DMS153 treated with DMSO at 0.1 percent for 48 hours (cell line): ENCODE measurements around the gene SFRP4.

Experiments used
- DNase-seq: peaks from one replicate; lab custom pipeline; 2025; ENCODE audit not compliant: unreplicated experiment; lab: John Stamatoyannopoulos, UW

SFRP4 gene

GRCh38 chr7:37925620-37926019 lies 9.0 kb upstream of the SFRP4 start:
- DNase-seq: no peak

DNA sequence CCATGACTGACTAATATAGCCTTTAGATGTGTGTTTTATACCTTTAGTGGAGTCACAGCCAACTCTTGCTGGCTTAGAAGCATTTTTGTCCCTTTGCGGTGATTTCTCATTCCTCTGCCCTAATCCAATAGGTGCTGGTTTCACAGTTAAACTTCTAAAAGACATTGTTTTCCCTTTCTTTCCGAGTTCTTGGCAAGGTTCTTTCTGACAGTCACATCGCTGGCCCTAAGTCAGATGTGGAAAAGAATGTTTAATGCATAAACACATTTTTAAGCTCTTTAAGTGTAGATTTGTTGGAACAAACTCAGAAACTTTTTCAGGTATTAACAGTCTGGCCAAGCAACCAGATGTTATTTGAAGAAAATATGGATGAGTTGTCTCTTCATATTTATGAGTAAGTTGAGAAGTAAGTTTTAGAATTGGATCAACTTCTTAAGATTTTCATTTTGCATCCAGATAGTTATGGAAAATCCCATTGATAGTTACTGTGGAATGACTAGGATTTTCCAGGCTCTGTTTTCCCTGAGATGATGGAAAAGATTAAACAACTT lies 7.9 kb upstream of the SFRP4 start:
- DNase-seq: no peak

DNA sequence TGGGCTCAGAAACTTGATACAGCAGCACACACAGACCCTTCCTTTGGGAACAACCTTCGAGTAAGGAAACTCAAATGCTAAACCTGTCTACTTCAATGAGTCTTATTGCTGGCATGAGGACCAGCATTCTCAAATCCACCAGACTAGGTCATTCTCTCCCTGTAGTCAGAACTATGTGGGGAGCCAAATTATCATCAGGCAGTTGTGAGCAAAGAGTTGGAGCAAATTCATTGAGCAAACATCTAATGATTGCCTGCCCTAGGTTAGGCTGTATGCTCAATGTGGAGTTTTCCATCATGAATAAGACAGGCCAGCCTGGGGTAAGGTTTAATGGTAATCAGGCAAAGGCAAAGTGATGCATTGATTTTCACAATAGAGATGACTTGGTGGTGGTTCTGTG lies 7.4 kb upstream of the SFRP4 start:
- DNase-seq: no peak

GRCh38 chr7:37921876-37922275 lies 5.3 kb upstream of the SFRP4 start:
- no peak for DNase-seq

- peak; percentile 36 for DNase-seq
These were observed 4.5 kb upstream of the SFRP4 start for GRCh38 chr7:37920849-37921805.

- peak; percentile 85 for DNase-seq
These were observed 3.8 kb upstream of the SFRP4 start, which contains the start of gene EPDR1 for GRCh38 chr7:37920305-37920848. Gene EPDR1, plus strand, starts transcription at chr7:37920640. Its CDS starts 300 bp downstream, at chr7:37920940.

GRCh38 chr7:37918526-37918925 lies 1.9 kb upstream of the SFRP4 start:
- DNase-seq: no peak

DNA sequence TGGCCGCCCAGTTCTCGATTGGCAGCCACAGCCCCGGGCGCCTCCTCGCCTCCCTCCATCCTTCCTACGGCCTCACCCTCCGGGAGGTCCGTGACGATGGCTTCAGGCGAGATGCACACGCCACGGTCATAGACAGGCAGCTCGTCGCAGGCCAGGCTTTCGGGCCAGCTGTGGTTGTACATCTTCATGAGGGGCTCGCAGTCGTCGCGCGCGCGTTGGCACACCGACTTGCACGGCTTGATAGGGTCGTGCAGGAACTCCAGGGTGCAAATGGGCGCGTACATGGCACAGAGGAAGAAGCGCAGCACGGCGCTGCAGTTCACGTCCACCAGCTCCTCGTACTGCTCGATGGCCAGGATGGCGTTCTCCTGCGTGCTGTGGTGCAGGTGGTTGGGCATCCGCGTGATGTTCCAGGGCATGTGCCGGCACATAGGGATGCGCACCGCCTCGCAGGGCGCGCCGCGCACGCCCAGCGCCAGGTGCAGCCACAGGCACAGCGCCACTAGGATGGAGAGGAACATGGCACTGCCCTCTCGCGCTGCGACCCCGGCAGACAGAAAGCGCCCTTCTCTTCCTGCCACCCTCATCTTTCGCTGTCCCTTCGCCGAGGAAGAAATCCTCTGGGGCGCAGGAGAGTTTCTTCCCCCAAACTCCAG lies 472 bp downstream of the SFRP4 start:
- no peak for DNase-seq

DNA sequence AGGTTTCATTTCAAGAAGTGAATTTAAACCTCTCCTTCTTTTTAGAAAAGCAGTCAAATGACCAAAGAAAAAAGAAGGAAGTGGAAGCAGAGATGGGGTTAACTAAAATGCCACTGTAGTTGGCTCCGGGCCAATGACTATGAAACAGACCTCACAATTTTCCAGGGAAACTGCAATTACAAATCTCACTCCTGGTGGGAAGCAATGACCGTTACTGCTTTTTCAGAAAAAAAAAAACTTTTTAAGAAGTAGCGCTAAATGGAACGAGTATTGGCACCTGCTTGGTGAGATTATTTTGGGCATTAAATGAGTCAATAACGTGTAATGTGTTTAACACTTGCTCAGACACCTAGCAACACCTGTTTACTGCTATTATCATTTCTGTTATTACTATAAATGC lies 1.2 kb downstream of the SFRP4 start:
- no peak for DNase-seq

- DNase-seq: no peak
These were observed 3.9 kb downstream of the SFRP4 start for GRCh38 chr7:37912756-37913155.

DNA sequence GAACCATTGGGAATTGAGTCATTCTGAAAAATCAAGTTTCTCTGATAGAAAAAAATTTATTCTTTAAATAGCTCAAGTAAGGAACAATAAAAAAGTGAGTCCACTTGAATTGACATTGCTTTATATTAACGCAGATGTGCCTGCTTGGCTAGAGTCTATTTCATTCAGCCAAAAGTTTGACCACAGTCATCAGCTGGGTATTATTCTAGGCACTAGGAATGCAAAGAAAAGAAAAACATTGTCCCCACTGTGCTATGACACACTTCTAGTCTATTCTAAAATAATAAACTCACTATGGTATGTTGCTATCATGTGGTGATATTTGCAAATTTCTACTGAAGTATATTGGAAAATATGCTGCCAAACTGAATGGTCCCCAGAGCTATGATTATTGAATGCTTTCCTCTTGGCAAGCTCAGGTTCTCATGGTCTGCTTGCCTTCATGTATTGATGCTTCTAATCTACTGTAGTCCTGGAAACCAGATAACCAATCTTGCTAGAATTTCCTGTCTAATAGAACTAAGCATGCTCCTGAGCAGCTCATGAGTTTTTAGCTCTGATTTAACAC lies 8.3 kb downstream of the SFRP4 start:
- DNase-seq: no peak

DNA sequence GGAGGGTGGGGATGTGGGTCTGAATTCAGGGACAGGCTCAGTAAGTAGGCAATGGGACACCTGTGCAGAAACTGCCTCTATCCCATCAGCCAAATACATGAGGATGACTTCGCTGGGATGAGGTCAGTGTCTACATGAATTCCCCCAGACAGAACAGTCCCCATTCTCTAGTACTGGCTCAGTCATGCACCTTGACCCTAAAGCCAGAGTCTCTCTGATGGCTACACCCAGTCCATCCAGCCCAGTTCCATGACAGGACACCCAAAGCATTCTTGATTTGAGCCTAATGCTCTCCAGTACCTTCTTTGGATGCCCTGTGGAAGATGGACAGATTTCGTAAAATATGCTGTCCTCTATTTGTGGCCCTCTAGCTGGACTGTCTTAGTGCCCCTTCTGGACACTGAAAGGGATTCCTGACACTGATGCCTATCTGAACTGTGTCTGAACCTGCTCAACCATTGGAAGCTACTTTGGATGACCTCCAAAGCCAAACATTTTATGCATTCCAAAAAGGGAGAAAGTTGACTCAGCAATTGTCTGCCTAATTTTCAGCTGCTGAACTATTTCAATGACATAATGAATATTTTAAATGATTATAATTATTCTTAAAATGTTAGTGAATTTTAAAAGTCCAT lies 14.6 kb downstream of the SFRP4 start:
- no peak for DNase-seq

- peak; percentile 27 for DNase-seq
These were observed 15.3 kb downstream of the SFRP4 start for GRCh38 chr7:37901236-37901827.

GRCh38 chr7:37899712-37900247 lies 16.8 kb downstream of the SFRP4 start:
- no peak for DNase-seq

DNA sequence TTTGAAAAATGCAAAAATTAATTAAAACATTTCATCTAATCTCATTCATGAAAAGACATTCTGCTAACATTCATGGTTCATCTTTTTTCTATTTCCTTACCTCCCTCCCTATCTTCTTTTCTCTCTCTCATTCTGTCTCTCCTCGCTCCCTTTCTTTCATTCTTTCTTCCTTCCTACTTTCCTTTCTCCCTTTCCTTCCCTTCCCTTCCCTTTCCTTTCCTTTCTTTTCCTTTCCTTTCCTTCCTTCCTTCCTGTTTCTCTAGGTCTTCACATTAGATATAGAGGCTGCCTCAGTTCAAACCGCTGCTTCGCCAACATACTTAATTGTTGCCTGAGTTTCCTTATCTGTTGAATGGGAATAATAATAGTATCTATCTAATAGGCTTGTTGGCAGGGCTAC lies 21.9 kb downstream of the SFRP4 start:
- DNase-seq: no peak

GRCh38 chr7:37893359-37893758 lies 23.3 kb downstream of the SFRP4 start:
- DNase-seq: no peak

DNA sequence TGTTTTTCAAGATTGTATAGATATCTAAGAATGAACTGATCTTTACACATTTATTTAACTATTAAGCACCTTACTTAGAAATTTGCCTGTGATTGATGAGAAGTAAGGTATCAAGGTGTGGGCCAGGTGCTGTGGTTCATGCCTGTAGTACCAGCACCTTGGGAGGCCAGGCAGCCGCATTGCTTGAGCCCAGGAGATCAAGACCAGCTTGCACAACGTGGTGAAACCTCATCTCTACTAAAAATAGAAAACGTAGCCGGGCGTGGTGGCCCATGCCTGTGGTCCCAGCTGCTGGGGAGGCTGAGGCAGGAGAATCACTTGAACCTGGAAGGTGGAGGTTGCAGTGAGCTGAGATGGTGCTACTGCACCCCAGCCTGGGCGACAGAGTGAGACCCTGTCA lies 34.5 kb downstream of the SFRP4 start:
- DNase-seq: no peak
